NB4 (cell line): ENCODE results near the gene CDH13.

Experiments
- CTCF ChIP-seq: IDR thresholded peaks from one replicate; pipeline ENCODE4 v1.5.1; 2012; ENCODE audit warnings: low read depth, low read length
- MAX ChIP-seq: IDR thresholded peaks from 2 replicates; pipeline ENCODE4 v1.6.1; 2011; ENCODE audit warnings: low read depth, low read length

DNA sequence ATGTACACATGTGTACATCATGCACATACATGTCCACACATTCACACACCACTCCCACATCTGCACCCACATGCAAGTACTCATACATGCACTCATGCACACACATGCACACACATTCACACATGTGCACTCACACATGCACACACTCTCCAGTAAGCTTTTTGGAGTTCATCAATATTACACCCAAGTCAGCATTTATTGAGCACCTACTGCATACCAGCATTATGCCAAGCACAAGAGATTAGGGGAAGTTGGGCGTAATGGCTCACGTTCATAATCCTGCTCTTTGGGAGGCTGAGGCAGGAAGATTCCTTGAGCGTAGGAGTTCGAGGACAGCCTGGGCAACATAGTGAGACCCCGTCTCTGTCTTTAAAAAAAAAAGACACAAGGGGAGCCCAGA, 1093.4 kb downstream of the CDH13 start:
- TF ChIP-seq MAX: no peak
- TF ChIP-seq CTCF: no peak
